WTC11 (cell line): ENCODE results near the gene CIRBP. TPM values are rescaled to one million over a fixed set of nuclear protein-coding genes. Genes with fewer than 3 reads are reported as not detected.

Experiments
- ATAC-seq: fragments of 200-7000 bp; cut with Tn5 transposase; 2 replicates; pipeline ENCODE4 v1.10.0; 2021; ENCODE audit warnings: mild to moderate bottlenecking, moderate library complexity
- CTCF ChIA-PET: fragments of 300-600 bp; sonication (Branson Sonifier 250); formaldehyde crosslinking; loops from one replicate; lab custom pipeline; 2021; ENCODE audit warnings: antibody characterized with exemption; lab: Charles Lee
- POLR2A ChIA-PET: fragments of 350-600 bp; sonication (Branson Sonifier 250); formaldehyde crosslinking; loops from one replicate; lab custom pipeline; 2021; ENCODE audit warnings: antibody characterized with exemption; lab: Charles Lee
- DNase-seq: peaks from one replicate; pipeline ENCODE4 v3.0.0; 2021; ENCODE audit warnings: low spot score
- H3K27ac Mint-ChIP-seq: 2 replicates; pipeline ENCODE4 v1.8.0; 2021; ENCODE audit warnings: mixed read lengths
- H3K27me3 Mint-ChIP-seq: 2 replicates; pipeline ENCODE4 v1.8.0; 2021; ENCODE audit warnings: low read depth, mild to moderate bottlenecking, moderate library complexity, mixed read lengths
- H3K36me3 Mint-ChIP-seq: 2 replicates; pipeline ENCODE4 v1.8.0; 2021; ENCODE audit warnings: mixed read lengths
- H3K4me1 Mint-ChIP-seq: 2 replicates; pipeline ENCODE4 v1.8.0; 2022; ENCODE audit warnings: mixed read lengths
- H3K4me3 Mint-ChIP-seq: 2 replicates; pipeline ENCODE4 v1.8.0; 2021; ENCODE audit warnings: mild to moderate bottlenecking, moderate library complexity, mixed read lengths
- H3K9me3 Mint-ChIP-seq: 2 replicates; pipeline ENCODE4 v1.8.0; 2021; ENCODE audit warnings: mixed read lengths
- CREB1 ChIP-seq: sonication (generic); formaldehyde crosslinking; IDR thresholded peaks from 2 replicates; pipeline ENCODE4 v1.8.0; 2023; ENCODE audit warnings: mild to moderate bottlenecking, missing genetic modification reagents
- ELF4 ChIP-seq: sonication (generic); formaldehyde crosslinking; IDR thresholded peaks from 2 replicates; pipeline ENCODE4 v1.8.1; 2022; ENCODE audit warnings: low read depth, mild to moderate bottlenecking, moderate library complexity, missing genetic modification reagents
- ERG ChIP-seq: fragments of 250-450 bp; sonication (Bioruptor Pico); IDR thresholded peaks from 2 replicates; pipeline ENCODE4 v1.8.0; 2021; ENCODE audit warnings: mild to moderate bottlenecking
- FOXP4 ChIP-seq: sonication (generic); formaldehyde crosslinking; IDR thresholded peaks from 2 replicates; pipeline ENCODE4 v1.8.0; 2022; ENCODE audit warnings: mild to moderate bottlenecking, missing genetic modification reagents
- GTF2I ChIP-seq: fragments of 250-450 bp; sonication (Bioruptor Pico); conservative IDR thresholded peaks from 2 replicates; pipeline ENCODE4 v1.4.0; 2021; ENCODE audit warnings: mild to moderate bottlenecking
- IRF1 ChIP-seq: sonication (generic); formaldehyde crosslinking; IDR thresholded peaks from 2 replicates; pipeline ENCODE4 v1.8.0; 2023; ENCODE audit warnings: missing genetic modification reagents
- NR2C2 ChIP-seq: sonication (generic); formaldehyde crosslinking; IDR thresholded peaks from 2 replicates; pipeline ENCODE4 v1.8.0; 2022; ENCODE audit warnings: mild to moderate bottlenecking, missing genetic modification reagents
- NR3C1 ChIP-seq: sonication (generic); formaldehyde crosslinking; conservative IDR thresholded peaks from 2 replicates; pipeline ENCODE4 v1.8.1; 2023; ENCODE audit warnings: low read depth, mild to moderate bottlenecking, missing genetic modification reagents
- SMAD3 ChIP-seq: sonication (generic); formaldehyde crosslinking; IDR thresholded peaks from 2 replicates; pipeline ENCODE4 v1.8.0; 2022; ENCODE audit warnings: missing genetic modification reagents, mild to moderate bottlenecking, borderline replicate concordance
- SP1 ChIP-seq: sonication (generic); formaldehyde crosslinking; conservative IDR thresholded peaks from 2 replicates; pipeline ENCODE4 v1.8.1; 2022; ENCODE audit warnings: missing genetic modification reagents
- ZNF219 ChIP-seq: sonication (generic); formaldehyde crosslinking; IDR thresholded peaks from 2 replicates; pipeline ENCODE4 v1.8.0; 2023; ENCODE audit warnings: missing genetic modification reagents, mild to moderate bottlenecking, borderline replicate concordance
- ZNF416 ChIP-seq: fragments of 250-450 bp; sonication (Bioruptor Pico); IDR thresholded peaks from 2 replicates; pipeline ENCODE4 v1.9.0; 2021; ENCODE audit warnings: mild to moderate bottlenecking, inconsistent platforms
- ZNF423 ChIP-seq: fragments of 250-450 bp; sonication (Bioruptor Pico); IDR thresholded peaks from 2 replicates; pipeline ENCODE4 v2.1.2; 2022; ENCODE audit warnings: mild to moderate bottlenecking, moderate library complexity
- ZNF671 ChIP-seq: fragments of 250-450 bp; sonication (Bioruptor Pico); IDR thresholded peaks from 2 replicates; pipeline ENCODE4 v1.8.0; 2021; ENCODE audit warnings: mild to moderate bottlenecking
- total RNA-seq: library from RNA; stranded (reverse); gene quantifications from 3 replicates; pipeline ENCODE4 v1.2.3, GENCODE V29; 2021
- TF ChIP-seq, protein P1 (sequence below): sonication (generic); formaldehyde crosslinking; IDR thresholded peaks from 2 replicates; pipeline ENCODE4 v1.8.1; 2023; ENCODE audit warnings: mild to moderate bottlenecking, missing genetic modification reagents
- TF ChIP-seq, protein P2 (sequence below): fragments of 200-600 bp; IDR thresholded peaks from 2 replicates; pipeline ENCODE4 v1.8.0; 2022; ENCODE audit warnings: antibody characterized with exemption
- TF ChIP-seq, protein P3 (sequence below): sonication (generic); formaldehyde crosslinking; conservative IDR thresholded peaks from 2 replicates; pipeline ENCODE4 v1.8.1; 2022; ENCODE audit warnings: mild to moderate bottlenecking, missing genetic modification reagents
- TF ChIP-seq, protein P4 (sequence below): sonication (generic); formaldehyde crosslinking; IDR thresholded peaks from 2 replicates; pipeline ENCODE4 v1.8.1; 2022; ENCODE audit warnings: mild to moderate bottlenecking, missing genetic modification reagents, moderate library complexity, borderline replicate concordance
- TF ChIP-seq, protein P5 (sequence below): fragments of 250-450 bp; sonication (Bioruptor Pico); IDR thresholded peaks from 2 replicates; pipeline ENCODE4 v2.1.2; 2022; ENCODE audit warnings: mild to moderate bottlenecking, moderate library complexity

The CIRBP gene
- total RNA-seq, 1 experiment from 2014 or later: 298 TPM

DNA sequence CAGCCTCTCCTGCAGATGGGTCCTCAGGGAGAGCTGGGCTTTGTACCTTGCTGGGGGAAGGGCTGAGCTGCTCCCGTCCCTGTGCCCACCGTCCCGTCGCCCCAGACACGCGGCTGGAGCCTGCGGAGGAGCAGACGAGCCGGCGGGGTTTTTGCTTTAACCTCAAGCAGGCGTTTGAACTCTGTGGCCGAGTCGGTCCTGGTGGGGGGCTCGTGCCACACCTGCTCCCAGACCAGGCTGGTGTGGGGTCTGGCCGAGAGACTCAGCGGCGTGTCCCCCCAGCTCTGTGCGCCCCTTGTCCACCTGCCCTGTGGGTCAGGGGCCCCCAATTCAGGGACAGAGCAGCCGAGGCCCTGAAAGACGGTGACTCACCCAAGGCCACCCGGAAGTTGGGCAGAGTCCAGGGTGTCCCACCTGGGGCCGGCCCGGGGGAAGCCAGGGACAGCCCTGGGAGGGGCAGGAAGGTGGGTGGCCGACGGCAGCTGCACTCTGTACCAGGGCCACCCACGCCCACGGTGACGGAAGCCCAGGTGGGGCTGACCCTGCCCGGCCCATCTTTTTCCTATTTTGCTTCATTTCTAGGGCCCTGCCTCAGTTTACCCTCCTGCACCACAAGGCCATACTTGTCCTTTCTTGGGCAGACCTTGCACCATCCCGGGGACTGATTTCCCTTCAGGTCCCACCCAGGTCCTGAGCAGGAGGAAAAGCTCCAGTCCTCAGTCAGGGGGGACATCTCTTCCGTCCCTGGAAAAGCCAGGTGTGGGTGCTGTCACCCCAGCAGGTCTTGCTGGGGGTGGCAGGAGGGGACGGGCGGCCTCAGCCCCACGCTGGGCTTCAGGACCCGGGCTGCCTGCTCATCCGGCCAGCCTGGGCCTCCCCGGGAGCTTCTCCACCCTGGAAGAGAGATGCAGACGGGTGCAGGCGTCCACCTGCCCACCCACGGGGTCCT, 21.8 kb downstream of the CIRBP start:
- ATAC-seq (no peak), DNase-seq (no peak)
- H3K9me3 Mint-ChIP-seq: no peaks in the 10 kb centered on the region
- H3K36me3 Mint-ChIP-seq: no peaks in the 10 kb centered on the region
- no peak overlapping the region for H3K4me3 Mint-ChIP-seq
- CTCF ChIA-PET: interaction anchor here (0.9 to 1.4 kb wide), 3 partner anchors 20 to 46 kb away, joined by 3 to 5 read pairs (median 3); no protein-coding TSS in a partner anchor
- H3K4me1 Mint-ChIP-seq: peaks cover 5% of the 10 kb centered on the region; the same call in 1 of the 2 replicates
- peaks cover 12% of the 10 kb centered on the region for H3K27me3 Mint-ChIP-seq
- POLR2A ChIA-PET: no interaction called here
- TF ChIP-seq NR3C1 (CRISPR knock-in tag): no peak
- no peak for TF ChIP-seq ZNF423 (CRISPR knock-in tag)
- no peak for TF ChIP-seq CREB1
- TF ChIP-seq, protein P1, sequence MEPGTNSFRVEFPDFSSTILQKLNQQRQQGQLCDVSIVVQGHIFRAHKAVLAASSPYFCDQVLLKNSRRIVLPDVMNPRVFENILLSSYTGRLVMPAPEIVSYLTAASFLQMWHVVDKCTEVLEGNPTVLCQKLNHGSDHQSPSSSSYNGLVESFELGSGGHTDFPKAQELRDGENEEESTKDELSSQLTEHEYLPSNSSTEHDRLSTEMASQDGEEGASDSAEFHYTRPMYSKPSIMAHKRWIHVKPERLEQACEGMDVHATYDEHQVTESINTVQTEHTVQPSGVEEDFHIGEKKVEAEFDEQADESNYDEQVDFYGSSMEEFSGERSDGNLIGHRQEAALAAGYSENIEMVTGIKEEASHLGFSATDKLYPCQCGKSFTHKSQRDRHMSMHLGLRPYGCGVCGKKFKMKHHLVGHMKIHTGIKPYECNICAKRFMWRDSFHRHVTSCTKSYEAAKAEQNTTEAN (CRISPR knock-in tag): no peak
- TF ChIP-seq SMAD3 (CRISPR knock-in tag): no peak
- TF ChIP-seq SP1 (CRISPR knock-in tag): no peak
- no peak for TF ChIP-seq NR2C2 (CRISPR knock-in tag)
- TF ChIP-seq, protein P2, sequence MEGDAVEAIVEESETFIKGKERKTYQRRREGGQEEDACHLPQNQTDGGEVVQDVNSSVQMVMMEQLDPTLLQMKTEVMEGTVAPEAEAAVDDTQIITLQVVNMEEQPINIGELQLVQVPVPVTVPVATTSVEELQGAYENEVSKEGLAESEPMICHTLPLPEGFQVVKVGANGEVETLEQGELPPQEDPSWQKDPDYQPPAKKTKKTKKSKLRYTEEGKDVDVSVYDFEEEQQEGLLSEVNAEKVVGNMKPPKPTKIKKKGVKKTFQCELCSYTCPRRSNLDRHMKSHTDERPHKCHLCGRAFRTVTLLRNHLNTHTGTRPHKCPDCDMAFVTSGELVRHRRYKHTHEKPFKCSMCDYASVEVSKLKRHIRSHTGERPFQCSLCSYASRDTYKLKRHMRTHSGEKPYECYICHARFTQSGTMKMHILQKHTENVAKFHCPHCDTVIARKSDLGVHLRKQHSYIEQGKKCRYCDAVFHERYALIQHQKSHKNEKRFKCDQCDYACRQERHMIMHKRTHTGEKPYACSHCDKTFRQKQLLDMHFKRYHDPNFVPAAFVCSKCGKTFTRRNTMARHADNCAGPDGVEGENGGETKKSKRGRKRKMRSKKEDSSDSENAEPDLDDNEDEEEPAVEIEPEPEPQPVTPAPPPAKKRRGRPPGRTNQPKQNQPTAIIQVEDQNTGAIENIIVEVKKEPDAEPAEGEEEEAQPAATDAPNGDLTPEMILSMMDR: no peak
- TF ChIP-seq, protein P3, sequence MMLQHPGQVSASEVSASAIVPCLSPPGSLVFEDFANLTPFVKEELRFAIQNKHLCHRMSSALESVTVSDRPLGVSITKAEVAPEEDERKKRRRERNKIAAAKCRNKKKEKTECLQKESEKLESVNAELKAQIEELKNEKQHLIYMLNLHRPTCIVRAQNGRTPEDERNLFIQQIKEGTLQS (CRISPR knock-in tag): no peak
- TF ChIP-seq IRF1: no peak
- no peak overlapping the region for H3K27ac Mint-ChIP-seq

DNA sequence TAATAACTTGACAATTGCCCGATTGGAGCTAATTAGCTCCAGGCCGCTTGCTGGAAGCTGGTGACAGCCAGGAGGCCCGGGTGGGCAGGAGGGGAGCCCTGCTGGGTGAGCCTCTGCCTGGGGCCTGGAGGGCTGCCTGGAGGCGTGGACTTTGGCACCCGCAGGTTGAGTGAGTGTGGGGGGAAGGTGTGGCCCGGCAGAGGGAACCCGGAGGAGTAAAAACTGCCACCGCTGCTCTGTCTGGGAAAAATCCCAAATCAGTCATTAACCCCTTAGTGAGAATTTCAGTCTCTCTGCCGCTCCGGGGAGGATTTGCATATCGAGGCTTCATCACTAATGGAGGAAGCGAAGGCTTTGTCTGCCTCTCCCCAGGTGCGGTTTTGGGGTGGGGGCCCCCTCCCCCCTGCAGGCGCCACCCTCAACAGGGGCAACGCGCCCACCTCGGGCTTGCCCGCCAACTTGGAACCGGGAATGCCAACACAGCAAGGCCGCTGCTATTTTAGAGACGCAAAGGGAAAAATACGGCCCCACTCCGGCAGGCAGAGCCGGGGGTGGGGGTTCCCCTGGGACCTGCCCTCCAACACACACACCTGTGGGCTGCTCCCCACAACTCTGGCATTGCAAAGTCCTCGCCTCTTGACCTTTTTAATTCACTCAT, 22.8 kb downstream of the CIRBP start:
- Mint-ChIP-seq H3K27ac (no peak overlapping the region), H3K4me1 (peaks cover 3% of the 10 kb centered on the region; the same call in 1 of the 2 replicates), H3K9me3 (no peaks in the 10 kb centered on the region)
- POLR2A ChIA-PET: no interaction called here
- no peak for ATAC-seq
- TF ChIP-seq FOXP4 (CRISPR knock-in tag) (no peak), ZNF671 (CRISPR knock-in tag) (no peak), ELF4 (no peak), GTF2I (CRISPR knock-in tag) (no peak), ZNF219 (CRISPR knock-in tag) (no peak), ZNF416 (no peak), ERG (CRISPR knock-in tag) (no peak), ZNF423 (CRISPR knock-in tag) (no peak)
- TF ChIP-seq, protein P1 (CRISPR knock-in tag): no peak
- TF ChIP-seq, protein P4, sequence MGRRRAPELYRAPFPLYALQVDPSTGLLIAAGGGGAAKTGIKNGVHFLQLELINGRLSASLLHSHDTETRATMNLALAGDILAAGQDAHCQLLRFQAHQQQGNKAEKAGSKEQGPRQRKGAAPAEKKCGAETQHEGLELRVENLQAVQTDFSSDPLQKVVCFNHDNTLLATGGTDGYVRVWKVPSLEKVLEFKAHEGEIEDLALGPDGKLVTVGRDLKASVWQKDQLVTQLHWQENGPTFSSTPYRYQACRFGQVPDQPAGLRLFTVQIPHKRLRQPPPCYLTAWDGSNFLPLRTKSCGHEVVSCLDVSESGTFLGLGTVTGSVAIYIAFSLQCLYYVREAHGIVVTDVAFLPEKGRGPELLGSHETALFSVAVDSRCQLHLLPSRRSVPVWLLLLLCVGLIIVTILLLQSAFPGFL (CRISPR knock-in tag): no peak
- TF ChIP-seq, protein P5, sequence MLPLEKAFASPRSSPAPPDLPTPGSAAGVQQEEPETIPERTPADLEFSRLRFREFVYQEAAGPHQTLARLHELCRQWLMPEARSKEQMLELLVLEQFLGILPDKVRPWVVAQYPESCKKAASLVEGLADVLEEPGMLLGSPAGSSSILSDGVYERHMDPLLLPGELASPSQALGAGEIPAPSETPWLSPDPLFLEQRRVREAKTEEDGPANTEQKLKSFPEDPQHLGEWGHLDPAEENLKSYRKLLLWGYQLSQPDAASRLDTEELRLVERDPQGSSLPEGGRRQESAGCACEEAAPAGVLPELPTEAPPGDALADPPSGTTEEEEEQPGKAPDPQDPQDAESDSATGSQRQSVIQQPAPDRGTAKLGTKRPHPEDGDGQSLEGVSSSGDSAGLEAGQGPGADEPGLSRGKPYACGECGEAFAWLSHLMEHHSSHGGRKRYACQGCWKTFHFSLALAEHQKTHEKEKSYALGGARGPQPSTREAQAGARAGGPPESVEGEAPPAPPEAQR (CRISPR knock-in tag): no peak
- TF ChIP-seq, all 79 proteins: peak for 0
- DNase-seq: no peak
- no peaks in the 10 kb centered on the region for H3K36me3 Mint-ChIP-seq
- H3K4me3 Mint-ChIP-seq: no peak overlapping the region
- H3K27me3 Mint-ChIP-seq: peaks cover 8% of the 10 kb centered on the region
- CTCF ChIA-PET: interaction anchor here (0.9 to 1.2 kb wide), 2 partner anchors 19 to 25 kb away, joined by 3 to 5 read pairs; no protein-coding TSS in a partner anchor
